AG09309 (cell line): ENCODE results near the gene UNC79.

Source experiments
- DNase-seq: peaks from one replicate; pipeline ENCODE4 v3.0.0-alpha.2; 2010; ENCODE audit warnings: low read depth
- H3K4me3 ChIP-seq: 2 replicates; pipeline ENCODE4 v1.5.1; 2011; ENCODE audit warnings: mild to moderate bottlenecking, low read depth, low read length, moderate library complexity; ENCODE audit not compliant: control insufficient read depth
- CTCF ChIP-seq: IDR thresholded peaks from 2 replicates; pipeline ENCODE4 v1.5.1; 2011; ENCODE audit warnings: mild to moderate bottlenecking, low read depth, low read length, inconsistent platforms; ENCODE audit not compliant: insufficient read depth, control insufficient read depth; ENCODE audit errors: missing control alignments

The UNC79 gene

DNA sequence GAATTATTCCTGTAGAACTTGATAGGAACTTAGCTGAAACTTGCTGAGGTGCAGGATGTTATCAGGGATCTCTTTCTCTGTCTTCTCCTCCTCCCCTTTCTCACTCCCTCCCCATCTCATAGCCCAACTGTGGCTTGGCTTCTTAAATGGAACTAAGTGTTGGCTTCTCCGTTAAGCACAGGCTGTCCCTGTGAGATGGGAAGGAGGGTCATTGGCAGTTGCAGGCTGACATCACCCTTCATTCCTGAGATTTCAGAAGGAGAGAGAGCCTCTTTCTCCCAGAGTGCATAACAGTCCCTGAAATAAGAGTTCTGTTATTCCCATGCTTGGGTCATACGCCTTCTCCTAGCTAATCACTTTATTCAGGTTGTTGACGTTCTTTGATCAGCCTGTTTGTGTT is 162.0 kb downstream of the UNC79 start:
- DNase-seq: no peak
- H3K4me3 ChIP-seq: no peak overlapping the region
- TF ChIP-seq CTCF: no peak

- DNase-seq: no peak
- no peak for TF ChIP-seq CTCF
- H3K4me3 ChIP-seq: no peak overlapping the region
These were observed 175.4 kb downstream of the UNC79 start for GRCh38 chr14:93606091-93606490.

DNA sequence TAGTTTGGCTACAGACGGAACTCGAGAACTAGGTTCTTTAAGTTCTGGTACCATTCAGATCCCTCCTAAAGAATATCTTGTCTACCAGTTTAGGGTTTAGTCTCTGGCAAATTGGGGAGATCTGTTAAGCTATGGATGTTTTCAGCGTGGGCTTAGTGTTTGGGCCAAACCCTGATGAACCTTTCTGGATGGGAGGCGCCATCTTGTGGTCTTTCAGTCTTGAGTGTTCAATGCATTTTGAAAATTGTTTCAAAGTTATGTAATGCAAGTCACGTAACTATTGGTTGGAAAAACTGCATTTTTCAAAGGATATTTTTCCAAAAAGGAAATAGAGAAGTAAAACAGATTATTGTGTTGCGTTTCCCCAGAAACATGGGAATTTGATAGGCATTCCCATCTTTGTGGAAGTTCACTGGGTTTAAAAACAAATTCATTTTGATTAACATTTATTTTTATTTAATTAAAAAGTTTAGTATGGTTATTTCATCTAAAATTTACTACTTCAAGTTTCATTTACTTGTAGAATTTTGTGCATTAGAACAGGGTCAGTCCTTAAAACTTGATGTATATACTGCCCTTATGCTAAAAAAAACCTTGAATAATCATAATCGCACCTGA is 188.5 kb downstream of the UNC79 start:
- H3K4me3 ChIP-seq: no peak overlapping the region
- peak; percentile 47 for TF ChIP-seq CTCF
- DNase-seq: peak; percentile 10

- no peak for TF ChIP-seq CTCF
- DNase-seq: no peak
These were observed 197.3 kb downstream of the UNC79 start for GRCh38 chr14:93628048-93628447.

GRCh38 chr14:93629643-93630042 is 198.9 kb downstream of the UNC79 start:
- DNase-seq: no peak
- no peak overlapping the region for H3K4me3 ChIP-seq
- TF ChIP-seq CTCF: no peak

More at GRCh38 chr14:93628048-93628447, 197.3 kb downstream of the UNC79 start:
- H3K4me3 ChIP-seq: no peak overlapping the region

GRCh38 chr14:93638790-93639189 is 208.1 kb downstream of the UNC79 start:
- TF ChIP-seq CTCF: no peak
- H3K4me3 ChIP-seq: no peak overlapping the region
- no peak for DNase-seq
